Effector memory CD4-positive, alpha-beta T cell (primary cell): ENCODE measurements around the gene ULBP1.
"Not testable (repeated sequence)": the region's sequence is repeated elsewhere in the genome, so short reads cannot be mapped to it uniquely, and the experiment has no call there.

Experiments
- DNase-seq, 3 donors: peaks; one replicate each; pipeline ENCODE4 v3.0.0-alpha.2; 2020
- H3K27ac ChIP-seq: 2 replicates; pipeline ENCODE4 v1.7.0; 2013; ENCODE audit warnings: mild to moderate bottlenecking, low read length, moderate library complexity; ENCODE audit not compliant: insufficient read depth, poor library complexity, severe bottlenecking
- H3K27me3 ChIP-seq: replicated peaks from 2 replicates; pipeline ENCODE4 v1.7.0; 2013; ENCODE audit warnings: mild to moderate bottlenecking, low read length; ENCODE audit not compliant: insufficient read depth, control insufficient read depth, poor library complexity, severe bottlenecking
- H3K36me3 ChIP-seq: 2 replicates; pipeline ENCODE4 v1.7.0; 2013; ENCODE audit warnings: mild to moderate bottlenecking, low read length, moderate library complexity; ENCODE audit not compliant: control insufficient read depth, insufficient read depth
- H3K4me1 ChIP-seq: 2 replicates; pipeline ENCODE4 v1.7.0; 2013; ENCODE audit warnings: low read length, mild to moderate bottlenecking; ENCODE audit not compliant: control insufficient read depth, insufficient read depth, poor library complexity, severe bottlenecking
- H3K4me3 ChIP-seq: 2 replicates; pipeline ENCODE4 v1.7.0; 2013; ENCODE audit warnings: low read length, low read depth, mild to moderate bottlenecking; ENCODE audit not compliant: insufficient read depth, poor library complexity, severe bottlenecking
- H3K9me3 ChIP-seq: 2 replicates; pipeline ENCODE4 v1.7.0; 2013; ENCODE audit warnings: mild to moderate bottlenecking, low read length, moderate library complexity; ENCODE audit not compliant: control insufficient read depth
- total RNA-seq, 3 donors: gene quantifications; one replicate each; lab custom pipeline; 2026; lab: John Stamatoyannopoulos, UW

Gene ULBP1, protein sequence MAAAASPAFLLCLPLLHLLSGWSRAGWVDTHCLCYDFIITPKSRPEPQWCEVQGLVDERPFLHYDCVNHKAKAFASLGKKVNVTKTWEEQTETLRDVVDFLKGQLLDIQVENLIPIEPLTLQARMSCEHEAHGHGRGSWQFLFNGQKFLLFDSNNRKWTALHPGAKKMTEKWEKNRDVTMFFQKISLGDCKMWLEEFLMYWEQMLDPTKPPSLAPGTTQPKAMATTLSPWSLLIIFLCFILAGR
- 0.17 to 2.0 (median 0.39) reads per million in 3 donors for total RNA-seq

DNA sequence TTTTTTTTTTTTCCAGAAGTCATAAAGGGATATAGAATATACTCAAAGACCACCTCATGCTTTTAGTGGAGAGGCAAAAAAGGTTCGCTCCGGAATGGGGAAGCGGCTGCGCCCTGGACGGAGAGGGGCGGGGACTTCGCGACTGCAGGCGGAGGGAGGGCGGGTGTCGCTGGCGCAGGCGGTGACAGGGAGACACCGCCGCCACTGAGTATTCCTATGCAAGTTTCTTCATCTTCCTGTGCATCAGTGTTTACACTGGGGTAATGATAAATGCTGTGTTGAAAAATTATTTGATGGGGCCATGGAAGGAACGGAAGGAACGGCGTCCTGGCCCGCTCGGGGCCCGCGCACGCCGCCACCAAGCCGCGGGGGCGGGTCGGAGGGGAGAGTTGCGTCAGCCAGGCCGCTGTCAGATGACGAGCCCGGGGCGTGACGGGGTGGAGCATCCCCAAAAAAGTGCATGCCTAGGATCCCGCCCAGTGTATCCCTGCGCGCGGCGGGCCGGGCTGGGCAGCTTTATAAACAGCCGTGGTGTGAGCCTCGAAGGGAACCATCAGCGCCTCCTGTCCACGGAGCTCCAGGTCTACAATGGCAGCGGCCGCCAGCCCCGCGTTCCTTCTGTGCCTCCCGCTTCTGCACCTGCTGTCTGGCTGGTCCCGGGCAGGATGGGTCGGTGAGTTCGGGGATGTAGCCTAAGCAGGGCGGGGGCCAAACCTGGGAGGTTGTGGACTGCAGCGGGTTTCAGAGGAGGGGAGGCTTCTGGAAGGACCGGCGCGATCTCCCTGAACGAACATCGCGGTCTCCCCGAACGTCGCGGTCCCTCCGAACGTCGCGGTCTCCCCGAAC lies at the start of gene ULBP1:
Gene ULBP1, plus strand, starts transcription at position 482 of the 846 bp plus-strand sequence. Its CDS starts 107 bp downstream, at position 589.
- Histone ChIP-seq H3K36me3 (no peaks in the 10 kb centered on the region), H3K9me3 (no peaks in the 10 kb centered on the region), H3K4me3 (peak within 1 kb of the TSS; percentile 56), H3K27ac (no peak within 1 kb of the TSS), H3K27me3 (peaks cover 49% of the 10 kb centered on the region), H3K4me1 (peaks cover 19% of the 10 kb centered on the region)
- DNase-seq: peak; percentile 55 to 64 (median 64)

DNA sequence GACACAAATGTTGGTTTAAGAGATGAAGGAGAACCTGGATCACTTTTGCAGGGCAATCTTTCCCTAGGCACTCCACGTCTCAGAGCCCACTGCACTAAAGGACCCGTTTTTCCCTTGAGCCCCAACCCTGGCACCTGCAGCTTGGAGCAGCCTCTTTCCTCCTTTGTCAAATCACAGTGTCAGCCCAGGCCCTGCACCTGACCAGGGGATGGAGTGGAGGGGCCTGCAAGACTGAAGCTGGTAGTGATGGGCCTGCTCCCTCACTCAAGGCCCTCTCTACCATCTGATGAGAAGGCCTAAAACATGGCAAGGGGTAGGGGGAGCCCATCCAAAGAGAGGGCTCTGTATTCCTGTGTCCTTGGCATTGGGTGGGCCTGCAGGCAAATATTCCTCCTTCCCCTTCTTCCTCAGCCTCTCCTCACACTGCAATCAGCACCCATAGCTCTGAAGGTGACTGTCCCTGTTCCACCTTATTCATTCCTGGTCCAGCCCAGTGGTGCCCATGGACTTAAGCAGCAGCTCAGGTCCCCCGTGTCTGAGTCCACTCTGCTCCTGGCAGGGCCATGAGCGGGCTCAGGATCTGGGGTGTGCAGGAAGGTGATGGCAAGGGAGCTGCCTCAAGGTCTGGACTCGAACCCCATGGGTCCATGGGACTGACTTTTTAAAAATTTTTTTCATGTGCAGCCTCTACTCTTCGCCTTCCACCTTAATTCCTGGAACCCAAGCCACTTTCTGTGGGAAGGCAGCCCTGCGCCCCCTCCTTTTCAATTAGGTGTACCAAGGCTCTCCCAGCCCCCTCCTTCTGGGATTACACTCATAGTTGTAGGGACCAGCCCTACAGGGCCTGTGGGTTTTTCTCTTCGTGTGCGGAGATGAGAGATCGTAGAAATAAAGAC lies 47.5 kb upstream of the ULBP1 start:
- H3K27me3 ChIP-seq: no peaks in the 10 kb centered on the region
- H3K27ac ChIP-seq: no peak overlapping the region

DNA sequence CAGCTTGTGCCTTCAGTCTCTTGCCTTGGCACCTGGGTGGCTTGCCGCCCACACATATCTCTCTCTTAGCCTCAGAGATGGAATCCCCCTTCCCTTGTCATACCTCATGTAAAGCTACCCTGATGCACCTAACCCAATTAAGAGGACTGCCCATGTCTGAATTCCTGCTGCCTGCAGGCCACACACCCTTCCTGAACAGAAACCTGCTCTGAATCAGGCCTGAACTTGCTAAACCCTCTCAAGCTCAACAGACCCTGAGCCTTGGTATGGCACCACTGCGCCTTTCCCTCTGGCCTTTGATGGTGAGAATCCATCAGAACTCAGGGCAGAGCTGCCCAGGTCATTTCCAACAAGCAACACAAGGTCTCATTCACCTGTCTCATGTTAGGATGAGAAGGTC lies 46.1 kb upstream of the ULBP1 start:
- H3K4me3 ChIP-seq: no peak overlapping the region
- H3K9me3 ChIP-seq: no peaks in the 10 kb centered on the region
- peaks cover 4% of the 10 kb centered on the region for H3K4me1 ChIP-seq
- H3K36me3 ChIP-seq: no peaks in the 10 kb centered on the region
- no peak overlapping the region for H3K27ac ChIP-seq
- H3K27me3 ChIP-seq: peaks cover 9% of the 10 kb centered on the region
- no peak for DNase-seq

More for the DNA sequence above, 47.5 kb upstream of the ULBP1 start:
- no peaks in the 10 kb centered on the region for H3K36me3 ChIP-seq
- H3K4me1 ChIP-seq: no peaks in the 10 kb centered on the region
- no peaks in the 10 kb centered on the region for H3K9me3 ChIP-seq
- H3K4me3 ChIP-seq: no peak overlapping the region
- no peak for DNase-seq

DNA sequence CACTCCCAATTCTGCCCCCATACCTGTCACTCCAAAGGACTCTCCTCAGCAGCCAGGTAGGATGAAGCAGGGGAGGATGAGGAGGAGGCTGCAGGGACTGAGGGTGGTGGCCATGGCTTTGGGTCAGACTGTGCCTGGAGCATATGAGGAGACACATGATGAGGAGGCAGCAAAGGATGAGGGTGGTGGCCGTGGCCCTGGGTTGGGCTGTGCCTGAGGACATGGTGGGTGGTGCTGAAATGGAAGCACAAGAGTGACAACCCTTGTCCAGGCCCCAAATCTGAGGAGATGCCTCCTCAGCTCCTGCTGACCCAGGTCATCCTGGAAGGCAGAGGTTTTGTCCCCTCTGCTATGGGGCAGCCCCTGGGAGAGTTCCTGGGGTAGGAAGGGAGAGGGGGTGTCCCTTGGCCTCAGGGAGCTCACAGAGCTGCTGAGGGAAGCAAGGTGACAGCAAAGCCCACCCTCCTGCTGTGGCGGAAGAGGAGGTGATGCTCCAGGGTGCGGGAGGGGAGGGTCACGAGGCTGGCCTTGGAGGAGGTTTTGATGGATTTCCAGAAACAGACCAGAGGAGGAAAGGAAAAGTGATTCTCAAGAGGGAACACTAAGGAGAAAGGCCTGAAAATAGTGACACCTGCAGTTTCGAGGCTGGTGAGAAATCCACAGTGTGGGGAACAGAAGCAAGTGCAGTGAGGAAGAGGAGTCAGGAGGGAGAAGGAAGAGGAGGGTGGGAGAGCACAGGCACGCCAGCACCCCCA lies 45.4 kb upstream of the ULBP1 start:
- Histone ChIP-seq H3K36me3 (no peaks in the 10 kb centered on the region), H3K9me3 (no peaks in the 10 kb centered on the region), H3K4me1 (peaks cover 10% of the 10 kb centered on the region), H3K27ac (no peak overlapping the region), H3K27me3 (peaks cover 14% of the 10 kb centered on the region), H3K4me3 (no peak overlapping the region)
- no peak for DNase-seq

DNA sequence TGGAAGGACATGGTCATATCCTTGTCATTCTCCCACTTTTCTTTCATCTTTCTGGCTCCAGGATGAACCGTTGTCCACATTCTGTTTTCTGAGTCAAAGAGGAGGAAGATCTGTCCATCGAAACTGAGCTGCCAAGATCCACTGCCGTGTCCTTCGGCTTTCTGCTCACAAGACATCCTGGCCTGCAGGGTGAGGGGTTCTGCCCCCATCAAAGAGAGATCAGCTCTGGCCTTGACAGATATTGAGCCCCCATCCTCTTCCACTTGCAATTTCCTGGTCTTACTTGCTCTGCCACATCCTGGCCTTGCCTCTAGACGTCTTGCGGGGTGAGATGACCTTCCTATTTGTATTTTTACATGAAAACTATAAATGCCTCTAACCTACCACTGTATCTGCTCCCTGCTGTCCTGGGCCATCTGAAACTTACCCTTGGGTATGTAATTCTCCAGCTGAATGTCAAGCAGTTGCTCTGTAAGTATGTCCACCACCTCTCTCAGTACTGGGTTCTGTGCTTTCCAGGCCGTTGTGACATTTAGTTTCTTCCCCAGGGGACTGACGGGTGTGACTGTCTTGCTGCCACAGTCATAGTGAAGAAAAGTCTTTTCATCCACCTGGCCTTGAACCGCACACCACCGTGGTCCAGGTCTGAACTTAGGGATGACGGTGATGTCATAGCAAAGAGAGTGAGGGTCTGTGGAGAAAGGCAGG lies 44.5 kb upstream of the ULBP1 start:
- peaks cover 15% of the 10 kb centered on the region for H3K4me1 ChIP-seq
- H3K27ac ChIP-seq, H3K36me3 ChIP-seq, H3K4me3 ChIP-seq, DNase-seq, H3K9me3 ChIP-seq: not testable (repeated sequence)
- H3K27me3 ChIP-seq: peaks cover 22% of the 10 kb centered on the region

DNA sequence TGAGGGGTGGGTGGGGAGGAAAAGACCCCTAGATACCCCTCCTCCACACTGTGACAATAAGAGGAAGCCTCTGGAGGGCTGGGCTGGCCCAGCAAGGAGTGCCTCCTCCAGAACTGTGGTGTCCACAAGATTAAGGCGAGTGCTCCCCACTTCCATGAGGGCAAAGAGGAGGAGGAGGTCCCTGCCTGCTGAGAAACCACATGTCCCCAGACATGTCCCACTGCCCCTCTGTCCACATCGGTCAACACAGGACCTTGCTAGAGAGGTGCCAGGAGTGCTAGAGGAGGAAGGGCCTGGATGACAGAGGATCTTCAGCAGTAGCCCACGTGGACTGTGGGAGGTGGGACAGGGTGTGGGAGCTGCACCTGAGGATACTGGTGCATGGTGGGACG lies 43.9 kb upstream of the ULBP1 start:
- Histone ChIP-seq H3K36me3 (no peaks in the 10 kb centered on the region), H3K4me3 (no peak overlapping the region), H3K27ac (no peak overlapping the region), H3K4me1 (peaks cover 15% of the 10 kb centered on the region), H3K9me3 (no peaks in the 10 kb centered on the region), H3K27me3 (peaks cover 27% of the 10 kb centered on the region)
- no peak for DNase-seq

DNA sequence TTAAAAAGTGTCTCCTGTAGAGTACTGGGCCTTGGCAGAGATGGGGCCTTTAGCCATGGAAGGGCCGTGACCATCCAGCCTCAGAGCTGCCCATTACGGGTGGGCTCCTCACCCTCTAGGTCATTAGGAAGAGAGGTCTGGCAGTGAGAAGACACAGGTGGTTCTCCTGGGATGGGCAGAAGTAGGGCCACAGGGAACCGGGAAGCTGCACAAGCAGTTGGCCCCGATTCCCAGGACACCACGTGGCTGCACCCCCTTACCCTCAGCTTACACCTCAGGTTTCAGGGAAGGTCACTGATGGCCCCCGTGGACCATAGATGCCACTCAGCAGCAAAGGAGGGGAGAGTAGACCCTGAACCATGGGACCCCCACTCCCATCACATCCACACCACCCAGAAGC lies 42.4 kb upstream of the ULBP1 start:
- DNase-seq: no peak
- peaks cover 43% of the 10 kb centered on the region for H3K27me3 ChIP-seq
- H3K27ac ChIP-seq: no peak overlapping the region

DNA sequence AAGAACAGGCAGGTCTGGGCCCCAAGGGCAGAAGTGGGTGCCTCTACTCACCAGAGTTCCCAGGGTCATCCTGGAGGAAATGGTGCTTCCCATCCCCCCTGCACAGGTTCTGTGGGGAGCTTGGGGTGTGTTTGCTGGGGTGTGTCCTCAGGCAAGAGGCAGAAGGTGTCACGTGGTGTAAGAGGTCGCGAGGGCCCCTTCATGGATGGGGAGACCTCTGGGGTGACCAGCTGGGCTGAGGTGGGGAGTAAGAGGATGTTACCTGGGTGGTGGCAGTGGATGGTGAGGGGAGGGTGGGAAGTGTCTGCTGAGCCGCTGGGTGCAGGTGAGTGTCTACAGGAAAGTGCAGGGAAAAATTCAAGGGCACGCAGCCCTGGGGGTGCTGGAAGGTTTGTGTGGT lies 41.7 kb upstream of the ULBP1 start:
- H3K36me3 ChIP-seq, DNase-seq, H3K4me3 ChIP-seq, H3K9me3 ChIP-seq, H3K27ac ChIP-seq: not testable (repeated sequence)
- Histone ChIP-seq H3K27me3 (peaks cover 44% of the 10 kb centered on the region), H3K4me1 (peaks cover 24% of the 10 kb centered on the region)

More for the DNA sequence above, 42.4 kb upstream of the ULBP1 start:
- Histone ChIP-seq H3K4me3 (no peak overlapping the region), H3K36me3 (no peaks in the 10 kb centered on the region), H3K4me1 (peaks cover 23% of the 10 kb centered on the region), H3K9me3 (no peaks in the 10 kb centered on the region)
